Measurements from ENCODE around the gene TDRKH.

The TDRKH gene

GRCh38 chr1:151834239-151834638 lies 43.9 kb upstream of the TDRKH start:
- H3K9me3 ChIP-seq (ENCODE audit: control insufficient read depth, low read length) = no peaks in the 10 kb centered on the region
- H2BK15ac ChIP-seq (ENCODE audit: low read depth, poor library complexity, severe bottlenecking) = no peak overlapping the region
- H2AK5ac ChIP-seq (ENCODE audit: low read length, severe bottlenecking) = no peak overlapping the region
- no peak overlapping the region for H2BK5ac ChIP-seq (ENCODE audit: low read depth, low read length, poor library complexity, severe bottlenecking)
- H2BK12ac ChIP-seq (ENCODE audit: low read length in 2 of 2) = peak overlapping the region in 1 of 2 experiments; percentile 15
- H3K9ac ChIP-seq (ENCODE audit: low read length) = no peak overlapping the region
- no peak overlapping the region for H2AFZ ChIP-seq (ENCODE audit: low read depth, low read length)
- no peaks in the 10 kb centered on the region for H3K36me3 ChIP-seq (ENCODE audit: control insufficient read depth in 1 of 2, insufficient read depth in 2 of 2, low read depth in 1 of 2, low read length in 2 of 2)
- peaks cover 19% of the 10 kb centered on the region for H3K4me1 ChIP-seq (ENCODE audit: control insufficient read depth, insufficient read depth, low read depth, low read length)
- H3K14ac ChIP-seq (ENCODE audit: low read length in 2 of 2) = no peak overlapping the region
- no peak overlapping the region for H3K23ac ChIP-seq (ENCODE audit: low read length in 2 of 2)
- DNase-seq = no peak
- no peak overlapping the region for H3K4ac ChIP-seq (ENCODE audit: low read depth in 1 of 2, low read length in 2 of 2)
- no peak overlapping the region for H2BK120ac ChIP-seq (ENCODE audit: low read depth, low read length)
- no peak overlapping the region for H3K18ac ChIP-seq (ENCODE audit: low read depth in 1 of 2, low read length in 2 of 2)
- no peak overlapping the region for H3K27ac ChIP-seq (ENCODE audit: low read length, poor library complexity, severe bottlenecking)
- no CpG with 5 or more reads among the region's 3 CpGs for WGBS
- H3K79me1 ChIP-seq (replicated peaks; ENCODE audit: low read length, poor library complexity, severe bottlenecking) = no peaks in the 10 kb centered on the region
- no peak overlapping the region for H3K4me2 ChIP-seq (ENCODE audit: low read length, poor library complexity, severe bottlenecking)
- peaks cover 34 to 66% of the 10 kb centered on the region in 2 experiments for H3K27me3 ChIP-seq (ENCODE audit: control insufficient read depth in 1 of 2, insufficient read depth in 1 of 2, low read length in 2 of 2)
- H3K4me3 ChIP-seq (ENCODE audit: insufficient read depth in 1 of 2, low read depth in 1 of 2, low read length in 2 of 2) = no peak overlapping the region
- no peak overlapping the region for H4K91ac ChIP-seq (ENCODE audit: low read length)
- H4K8ac ChIP-seq (ENCODE audit: low read length) = no peak overlapping the region

DNA sequence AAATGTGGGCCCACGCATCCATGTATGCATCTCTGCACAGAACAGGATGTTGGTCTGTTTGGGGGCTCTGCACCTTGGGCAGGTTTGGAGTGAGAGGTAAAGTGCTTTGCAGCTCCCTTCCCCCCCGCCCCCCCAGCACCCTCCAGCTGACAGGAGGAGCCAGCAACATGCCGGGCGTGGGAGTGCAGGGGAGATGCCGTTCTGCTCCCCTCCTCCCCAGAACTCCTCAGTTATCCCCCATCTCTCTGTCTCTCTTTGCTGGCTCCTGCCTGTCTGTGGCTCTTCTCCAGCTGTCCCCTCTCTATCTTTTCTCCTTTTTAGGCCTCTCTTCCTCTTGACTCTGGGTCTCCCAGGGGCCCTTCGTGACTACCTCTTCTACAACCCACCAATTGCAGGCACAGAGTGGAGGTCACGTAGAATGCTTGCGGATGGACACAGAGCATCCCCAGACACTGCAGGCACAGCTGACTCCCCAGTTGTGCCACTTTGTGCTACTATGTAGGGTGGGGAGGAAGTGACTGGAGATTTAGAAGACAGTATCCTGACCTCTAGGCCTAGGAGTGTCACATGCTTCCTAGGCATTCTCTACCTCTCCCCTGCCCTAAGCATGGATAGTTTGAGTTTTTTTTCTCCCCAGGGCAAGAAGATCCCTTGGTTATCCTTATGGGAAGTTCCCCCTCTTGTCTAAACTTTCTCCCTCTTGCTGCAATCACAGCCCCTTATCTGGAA lies 43.0 kb upstream of the TDRKH start:
- Histone ChIP-seq H4K8ac (ENCODE audit: low read length) (no peak overlapping the region), H3K27me3 (ENCODE audit: control insufficient read depth in 1 of 2, insufficient read depth in 1 of 2, low read length in 2 of 2) (peaks cover 28 to 65% of the 10 kb centered on the region in 2 experiments), H3K23ac (ENCODE audit: low read length in 2 of 2) (no peak overlapping the region), H3K18ac (ENCODE audit: low read depth in 1 of 2, low read length in 2 of 2) (no peak overlapping the region), H3K4me2 (ENCODE audit: low read length, poor library complexity, severe bottlenecking) (no peak overlapping the region), H3K4me1 (ENCODE audit: control insufficient read depth, insufficient read depth, low read depth, low read length) (peaks cover 14% of the 10 kb centered on the region), H2AK5ac (ENCODE audit: low read length, severe bottlenecking) (no peak overlapping the region), H3K9me3 (ENCODE audit: control insufficient read depth, low read length) (no peaks in the 10 kb centered on the region), H3K36me3 (ENCODE audit: control insufficient read depth in 1 of 2, insufficient read depth in 2 of 2, low read depth in 1 of 2, low read length in 2 of 2) (no peaks in the 10 kb centered on the region), H4K91ac (ENCODE audit: low read length) (no peak overlapping the region), H2BK120ac (ENCODE audit: low read depth, low read length) (no peak overlapping the region), H3K9ac (ENCODE audit: low read length) (no peak overlapping the region), H2BK12ac (ENCODE audit: low read length in 2 of 2) (no peak overlapping the region), H2BK5ac (ENCODE audit: low read depth, low read length, poor library complexity, severe bottlenecking) (no peak overlapping the region), H3K79me1 (replicated peaks; ENCODE audit: low read length, poor library complexity, severe bottlenecking) (no peaks in the 10 kb centered on the region), H3K4ac (ENCODE audit: low read depth in 1 of 2, low read length in 2 of 2) (peak overlapping the region in 1 of 2 experiments; percentile 13), H3K14ac (ENCODE audit: low read length in 2 of 2) (no peak overlapping the region), H2BK15ac (ENCODE audit: low read depth, poor library complexity, severe bottlenecking) (no peak overlapping the region), H3K4me3 (ENCODE audit: insufficient read depth in 1 of 2, low read depth in 1 of 2, low read length in 2 of 2) (no peak overlapping the region), H3K27ac (ENCODE audit: low read length, poor library complexity, severe bottlenecking) (no peak overlapping the region), H2AFZ (ENCODE audit: low read depth, low read length) (no peak overlapping the region)
- no peak for DNase-seq
- WGBS = 81% methylated on average over 8 of the region's 8 CpGs

- Histone ChIP-seq H2BK5ac (ENCODE audit: low read depth, low read length, poor library complexity, severe bottlenecking) (no peak overlapping the region), H3K18ac (ENCODE audit: low read depth in 1 of 2, low read length in 2 of 2) (no peak overlapping the region), H3K79me1 (replicated peaks; ENCODE audit: low read length, poor library complexity, severe bottlenecking) (no peaks in the 10 kb centered on the region), H3K4me3 (ENCODE audit: insufficient read depth in 1 of 2, low read depth in 1 of 2, low read length in 2 of 2) (no peak overlapping the region), H3K9me3 (ENCODE audit: control insufficient read depth, low read length) (no peaks in the 10 kb centered on the region), H3K4me1 (ENCODE audit: control insufficient read depth, insufficient read depth, low read depth, low read length) (peaks cover 8% of the 10 kb centered on the region), H2BK120ac (ENCODE audit: low read depth, low read length) (no peak overlapping the region), H3K23ac (ENCODE audit: low read length in 2 of 2) (peak overlapping the region in 1 of 2 experiments; percentile 2), H4K91ac (ENCODE audit: low read length) (no peak overlapping the region), H2BK12ac (ENCODE audit: low read length in 2 of 2) (no peak overlapping the region), H3K9ac (ENCODE audit: low read length) (no peak overlapping the region), H3K14ac (ENCODE audit: low read length in 2 of 2) (peak overlapping the region in 1 of 2 experiments; percentile 85), H2BK15ac (ENCODE audit: low read depth, poor library complexity, severe bottlenecking) (no peak overlapping the region), H2AFZ (ENCODE audit: low read depth, low read length) (no peak overlapping the region), H3K27me3 (ENCODE audit: control insufficient read depth in 1 of 2, insufficient read depth in 1 of 2, low read length in 2 of 2) (peaks cover 29 to 65% of the 10 kb centered on the region in 2 experiments), H3K27ac (ENCODE audit: low read length, poor library complexity, severe bottlenecking) (no peak overlapping the region), H3K4ac (ENCODE audit: low read depth in 1 of 2, low read length in 2 of 2) (no peak overlapping the region), H3K36me3 (ENCODE audit: control insufficient read depth in 1 of 2, insufficient read depth in 2 of 2, low read depth in 1 of 2, low read length in 2 of 2) (no peaks in the 10 kb centered on the region), H4K8ac (ENCODE audit: low read length) (no peak overlapping the region), H2AK5ac (ENCODE audit: low read length, severe bottlenecking) (no peak overlapping the region), H3K4me2 (ENCODE audit: low read length, poor library complexity, severe bottlenecking) (no peak overlapping the region)
- no peak for DNase-seq
- 60% methylated on average over 10 of the region's 10 CpGs for WGBS
These were observed 42.1 kb upstream of the TDRKH start for GRCh38 chr1:151832318-151832980.

- Histone ChIP-seq H3K9me3 (ENCODE audit: control insufficient read depth, low read length) (no peaks in the 10 kb centered on the region), H3K4me1 (ENCODE audit: control insufficient read depth, insufficient read depth, low read depth, low read length) (peaks cover 8% of the 10 kb centered on the region), H3K27me3 (ENCODE audit: control insufficient read depth in 1 of 2, insufficient read depth in 1 of 2, low read length in 2 of 2) (peaks cover 28 to 57% of the 10 kb centered on the region in 2 experiments), H3K9ac (ENCODE audit: low read length) (no peak within 1 kb of the TSS), H2BK120ac (ENCODE audit: low read depth, low read length) (no peak within 1 kb of the TSS), H2BK12ac (ENCODE audit: low read length in 2 of 2) (no peak within 1 kb of the TSS), H3K36me3 (ENCODE audit: control insufficient read depth in 1 of 2, insufficient read depth in 2 of 2, low read depth in 1 of 2, low read length in 2 of 2) (no peaks in the 10 kb centered on the region), H2BK15ac (ENCODE audit: low read depth, poor library complexity, severe bottlenecking) (no peak within 1 kb of the TSS), H2AK5ac (ENCODE audit: low read length, severe bottlenecking) (no peak within 1 kb of the TSS), H3K4me3 (ENCODE audit: insufficient read depth in 1 of 2, low read depth in 1 of 2, low read length in 2 of 2) (no peak within 1 kb of the TSS), H3K79me1 (replicated peaks; ENCODE audit: low read length, poor library complexity, severe bottlenecking) (no peaks in the 10 kb centered on the region), H4K91ac (ENCODE audit: low read length) (no peak within 1 kb of the TSS), H2AFZ (ENCODE audit: low read depth, low read length) (no peak within 1 kb of the TSS), H3K4ac (ENCODE audit: low read depth in 1 of 2, low read length in 2 of 2) (no peak within 1 kb of the TSS), H3K23ac (ENCODE audit: low read length in 2 of 2) (peak within 1 kb of the TSS in 1 of 2 experiments; percentile 2), H3K14ac (ENCODE audit: low read length in 2 of 2) (peak within 1 kb of the TSS in 1 of 2 experiments; percentile 85), H3K4me2 (ENCODE audit: low read length, poor library complexity, severe bottlenecking) (no peak within 1 kb of the TSS), H3K18ac (ENCODE audit: low read depth in 1 of 2, low read length in 2 of 2) (no peak within 1 kb of the TSS), H4K8ac (ENCODE audit: low read length) (no peak within 1 kb of the TSS), H2BK5ac (ENCODE audit: low read depth, low read length, poor library complexity, severe bottlenecking) (no peak within 1 kb of the TSS), H3K27ac (ENCODE audit: low read length, poor library complexity, severe bottlenecking) (no peak within 1 kb of the TSS)
- no peak for DNase-seq
- 75% methylated on average over 4 of the region's 5 CpGs for WGBS
These were observed 41.3 kb upstream of the TDRKH start, which contains the start of gene RORC for GRCh38 chr1:151831605-151832004. Gene RORC (minus strand): TSS chr1:151831802. CDS start chr1:151831764, 38 bp downstream.

Data from mesenchymal stem cell (in vitro differentiated cells and primary cell).